Astrocyte of the hippocampus (primary cell): ENCODE data around the gene OSGEP.

Experiments used
- DNase-seq: peaks from one replicate; pipeline ENCODE4 v3.0.0; 2011; ENCODE audit warnings: low read depth, low spot score

The OSGEP gene

GRCh38 chr14:20434701-20435581 is 19.7 kb downstream of the OSGEP start:
- DNase-seq: peak; percentile 26

GRCh38 chr14:20429801-20430669 is 24.6 kb downstream of the OSGEP start:
- DNase-seq: no peak

- no peak for DNase-seq
Measured at GRCh38 chr14:20428802-20429201, 25.8 kb downstream of the OSGEP start.

GRCh38 chr14:20428010-20428365 is 26.6 kb downstream of the OSGEP start:
- no peak for DNase-seq

GRCh38 chr14:20427231-20428009 is 27.2 kb downstream of the OSGEP start:
- peak; percentile 44 for DNase-seq

GRCh38 chr14:20424851-20425250 is 29.8 kb downstream of the OSGEP start:
- no peak for DNase-seq

- no peak for DNase-seq
Measured at GRCh38 chr14:20422886-20423285, 31.7 kb downstream of the OSGEP start.

- no peak for DNase-seq
Measured at GRCh38 chr14:20421267-20421666, 33.3 kb downstream of the OSGEP start.

GRCh38 chr14:20419419-20419818 is 35.2 kb downstream of the OSGEP start:
- DNase-seq: no peak

GRCh38 chr14:20418501-20418909 is 36.1 kb downstream of the OSGEP start:
- DNase-seq: no peak

GRCh38 chr14:20417250-20418186 is 37.1 kb downstream of the OSGEP start:
- DNase-seq: no peak

- DNase-seq: no peak
Measured at GRCh38 chr14:20416223-20416622, 38.4 kb downstream of the OSGEP start.

- peak; percentile 64 for DNase-seq
Measured at GRCh38 chr14:20415782-20416206, 38.8 kb downstream of the OSGEP start.

- DNase-seq: no peak
Measured at GRCh38 chr14:20413744-20414082, 40.9 kb downstream of the OSGEP start.

GRCh38 chr14:20412876-20413743 is 41.5 kb downstream of the OSGEP start, which contains the start of gene TEP1:
Gene TEP1, minus strand, starts transcription at chr14:20413501. Its CDS starts 5,062 bp downstream, at chr14:20408439.
- peak; percentile 94 for DNase-seq

GRCh38 chr14:20412411-20412810 is 42.2 kb downstream of the OSGEP start:
- DNase-seq: peak; percentile 16

GRCh38 chr14:20409226-20409625 is 45.4 kb downstream of the OSGEP start:
- DNase-seq: peak; percentile 7

GRCh38 chr14:20403521-20403920 is 51.1 kb downstream of the OSGEP start:
- DNase-seq: no peak

GRCh38 chr14:20400965-20401593 is 53.5 kb downstream of the OSGEP start:
- no peak for DNase-seq
